Measurements from ENCODE around the gene C1QL3. TPM values are rescaled to one million over a fixed set of nuclear protein-coding genes. Genes with fewer than 3 reads are reported as not detected.

The C1QL3 gene
- total RNA-seq, result under 1 TPM in 1 of 2 donors, not detected in 1; 0.38 TPM

DNA sequence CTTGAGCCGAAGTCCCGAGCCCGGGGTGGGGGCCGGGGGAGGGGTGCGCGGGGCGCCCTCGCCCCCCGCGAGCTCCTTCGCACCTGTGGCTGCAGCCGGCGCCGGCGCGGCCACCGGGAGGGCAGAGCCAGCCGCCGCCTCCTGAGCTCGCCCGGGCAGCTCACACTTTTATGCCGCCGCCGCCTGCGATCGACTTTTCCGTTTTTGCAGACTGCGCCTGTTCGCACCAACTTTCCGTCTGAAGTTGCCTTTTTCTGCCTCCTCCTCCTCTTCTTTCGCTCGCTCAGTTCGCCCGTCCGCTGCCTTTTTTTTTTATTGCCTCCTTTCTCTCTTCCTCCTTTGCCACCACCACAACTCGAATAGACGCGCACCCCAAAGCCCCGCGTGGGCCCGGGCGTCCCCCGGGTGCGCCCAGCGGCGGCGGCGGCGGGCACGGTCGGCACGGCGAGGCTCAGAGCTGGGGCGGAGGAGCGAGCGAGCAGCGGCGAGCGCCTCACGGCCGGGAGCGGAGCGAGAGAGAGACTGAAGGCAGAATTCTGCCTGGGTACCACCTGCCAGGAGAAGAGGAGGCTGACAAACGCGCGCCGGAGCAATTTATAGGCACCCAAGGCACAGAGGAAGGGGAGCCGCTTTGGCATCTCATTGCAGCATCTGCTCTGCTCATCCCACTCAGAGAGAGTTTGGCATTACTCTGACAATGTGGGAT lies at the start of gene C1QL3:
Gene C1QL3, minus strand, starts transcription at position 569 of the 706 bp plus-strand sequence. CDS start 814 bp downstream, outside the sequence.
- H3K36me3 Mint-ChIP-seq, result no peaks in the 10 kb centered on the region
- H3K27me3 Mint-ChIP-seq, result peaks cover 26 to 32% of the 10 kb centered on the region in 2 donors
- ATAC-seq (peak; percentile 51 to 66), DNase-seq (ENCODE audit: low spot score) (no peak)
- H3K4me1 Mint-ChIP-seq (ENCODE audit: low read depth in 2 of 2), result peaks cover 5 to 12% of the 10 kb centered on the region in 2 donors
- H3K4me3 Mint-ChIP-seq, result peak within 1 kb of the TSS; percentile 93
- no peaks in the 10 kb centered on the region for H3K9me3 Mint-ChIP-seq
- no peak within 1 kb of the TSS for H3K27ac Mint-ChIP-seq

DNA sequence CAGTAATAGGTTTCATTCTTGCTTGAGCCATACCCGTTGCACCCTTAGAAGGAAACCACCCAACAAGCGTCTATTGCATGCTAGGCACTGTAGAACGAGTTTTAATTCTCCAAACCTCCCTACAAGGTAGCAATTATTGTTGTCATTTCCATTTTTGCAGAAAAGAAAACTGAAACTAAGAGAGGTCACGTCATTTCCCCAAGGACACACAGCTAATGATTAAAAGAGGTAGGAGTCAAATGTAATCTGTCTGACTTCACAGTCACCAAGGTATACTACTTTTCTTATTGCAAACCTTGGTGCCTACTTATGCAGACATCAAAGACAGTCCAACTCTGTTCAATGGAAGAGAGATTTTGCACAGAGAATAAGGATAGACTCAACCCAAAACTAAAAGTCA lies 49.1 kb upstream of the C1QL3 start:
- peaks cover 25 to 30% of the 10 kb centered on the region in 2 donors for H3K27me3 Mint-ChIP-seq
- no peak for DNase-seq (ENCODE audit: low spot score)
- no peak overlapping the region for H3K27ac Mint-ChIP-seq
- ATAC-seq, result peak in 1 of 2 donors; percentile 44
- H3K9me3 Mint-ChIP-seq, result no peaks in the 10 kb centered on the region
- no peaks in the 10 kb centered on the region for H3K36me3 Mint-ChIP-seq
- H3K4me3 Mint-ChIP-seq, result no peak overlapping the region
- H3K4me1 Mint-ChIP-seq (ENCODE audit: low read depth in 2 of 2), result peaks cover 9 to 15% of the 10 kb centered on the region in 2 donors

DNA sequence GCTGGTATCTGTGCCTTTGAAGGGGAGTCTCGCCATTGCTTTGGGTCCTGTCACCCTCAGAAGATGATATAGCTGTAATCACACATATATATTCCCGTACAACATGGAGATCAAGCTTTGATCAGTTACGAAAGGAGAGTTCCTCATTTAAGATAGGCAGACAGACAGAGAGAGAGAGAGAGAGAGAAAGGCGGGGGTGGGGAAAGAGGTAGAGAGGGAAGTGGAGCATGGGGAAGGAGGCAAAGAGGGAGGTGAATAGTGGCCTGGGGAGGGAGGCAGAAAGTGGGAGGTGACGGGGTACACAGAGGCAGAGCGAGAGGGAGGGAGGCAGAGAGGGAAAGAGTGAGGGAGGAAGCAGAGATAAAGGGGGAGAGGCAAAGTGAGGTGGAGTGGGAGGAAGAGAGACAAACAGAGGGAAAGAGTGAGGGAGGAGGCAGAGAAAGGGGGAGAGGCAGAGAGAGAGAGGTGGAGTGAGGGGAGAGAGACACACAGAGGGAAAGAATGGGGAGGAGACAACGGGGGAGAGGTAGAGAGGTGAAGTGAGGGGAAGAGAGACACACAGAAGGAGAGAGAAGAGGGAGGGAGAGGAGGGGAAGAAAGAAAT lies 44.6 kb upstream of the C1QL3 start:
- DNase-seq (ENCODE audit: low spot score), result no peak
- Mint-ChIP-seq H3K27me3 (peaks cover 18 to 19% of the 10 kb centered on the region in 2 donors), H3K9me3 (no peaks in the 10 kb centered on the region), H3K4me1 (ENCODE audit: low read depth in 2 of 2) (peaks cover 9 to 15% of the 10 kb centered on the region in 2 donors), H3K4me3 (peak overlapping the region; percentile 48), H3K27ac (no peak overlapping the region), H3K36me3 (no peaks in the 10 kb centered on the region)
- no peak for ATAC-seq

DNA sequence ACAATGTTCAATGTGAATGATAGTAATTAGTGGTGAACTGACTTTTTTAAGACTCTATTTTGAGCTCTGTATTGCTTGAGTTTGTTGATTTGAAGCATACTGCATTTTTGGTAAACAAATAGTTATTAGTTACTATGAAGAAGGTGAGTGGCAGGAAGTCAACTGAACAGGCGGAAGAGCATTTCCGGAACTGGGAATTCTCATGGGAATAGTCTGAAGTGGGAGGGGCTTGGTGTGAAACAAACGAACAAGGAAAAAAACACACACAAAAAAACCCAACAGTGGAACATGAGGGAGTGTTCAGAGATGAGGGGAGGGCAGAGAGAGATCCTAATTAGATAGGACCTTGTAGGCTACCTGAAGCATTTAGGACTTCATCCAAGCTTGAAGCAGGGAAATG lies 43.9 kb upstream of the C1QL3 start:
- H3K9me3 Mint-ChIP-seq, result no peaks in the 10 kb centered on the region
- H3K27ac Mint-ChIP-seq, result no peak overlapping the region
- no peak for DNase-seq (ENCODE audit: low spot score)
- H3K4me3 Mint-ChIP-seq, result no peak overlapping the region
- no peak for ATAC-seq
- H3K4me1 Mint-ChIP-seq (ENCODE audit: low read depth in 2 of 2), result peaks cover 9 to 11% of the 10 kb centered on the region in 2 donors
- H3K36me3 Mint-ChIP-seq, result no peaks in the 10 kb centered on the region
- H3K27me3 Mint-ChIP-seq, result peaks cover 18 to 21% of the 10 kb centered on the region in 2 donors

DNA sequence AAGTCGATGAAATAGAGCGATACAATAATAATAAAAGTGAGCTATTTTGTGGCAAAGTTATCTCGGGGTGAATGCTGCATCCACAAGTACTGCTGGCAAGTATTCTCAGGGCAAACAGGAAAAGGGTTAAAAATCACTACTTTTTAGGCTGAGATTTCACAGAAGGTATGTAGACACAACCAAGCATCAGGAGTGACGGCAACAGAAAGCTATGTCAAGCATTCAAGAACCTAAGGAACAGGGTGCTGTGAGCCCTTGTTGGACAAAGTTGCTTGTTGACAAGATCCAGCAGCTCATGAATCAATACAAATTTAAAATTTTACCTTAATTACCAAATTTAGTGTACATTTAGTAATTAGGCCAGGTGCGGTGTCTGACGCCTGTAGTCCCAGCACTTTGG lies 41.2 kb upstream of the C1QL3 start:
- H3K4me3 Mint-ChIP-seq, result no peak overlapping the region
- DNase-seq (ENCODE audit: low spot score) (no peak), ATAC-seq (no peak)
- H3K27ac Mint-ChIP-seq, result no peak overlapping the region
- no peaks in the 10 kb centered on the region for H3K36me3 Mint-ChIP-seq
- peaks cover 9% of the 10 kb centered on the region in 2 donors for H3K4me1 Mint-ChIP-seq (ENCODE audit: low read depth in 2 of 2)
- no peaks in the 10 kb centered on the region for H3K9me3 Mint-ChIP-seq
- H3K27me3 Mint-ChIP-seq, result peaks cover 15 to 38% of the 10 kb centered on the region in 2 donors

DNA sequence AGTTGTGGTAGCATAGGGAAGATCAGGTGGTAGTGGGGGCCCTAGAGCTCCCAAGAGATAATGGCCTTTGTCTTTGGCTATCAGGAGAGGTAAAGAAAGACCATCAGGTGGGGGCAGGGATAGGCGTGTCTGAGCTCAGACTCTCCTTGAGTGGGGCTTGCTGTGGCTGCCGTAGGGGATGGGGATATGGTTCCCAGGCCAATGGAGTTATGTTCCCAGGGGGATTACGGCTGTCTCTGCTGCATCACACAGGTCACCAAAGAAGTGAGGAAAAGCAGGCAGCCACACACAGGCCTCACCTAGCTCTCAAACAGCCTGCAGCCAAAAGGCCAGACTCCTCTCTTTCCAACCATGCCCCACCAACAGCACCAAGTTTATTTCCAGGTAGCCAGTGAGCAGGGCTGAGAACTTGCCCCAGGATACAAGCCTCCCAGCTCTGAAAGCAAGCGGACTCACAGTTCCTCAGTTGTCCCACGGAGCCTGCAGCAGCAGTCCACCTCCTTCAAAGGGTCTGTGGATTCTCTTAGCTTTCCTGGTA lies 37.6 kb upstream of the C1QL3 start:
- no peaks in the 10 kb centered on the region for H3K4me1 Mint-ChIP-seq (ENCODE audit: low read depth in 2 of 2)
- no peak overlapping the region for H3K4me3 Mint-ChIP-seq
- H3K27ac Mint-ChIP-seq, result no peak overlapping the region
- peaks cover 15 to 52% of the 10 kb centered on the region in 2 donors for H3K27me3 Mint-ChIP-seq
- no peaks in the 10 kb centered on the region for H3K36me3 Mint-ChIP-seq
- no peaks in the 10 kb centered on the region for H3K9me3 Mint-ChIP-seq
- no peak for ATAC-seq
- no peak for DNase-seq (ENCODE audit: low spot score)

DNA sequence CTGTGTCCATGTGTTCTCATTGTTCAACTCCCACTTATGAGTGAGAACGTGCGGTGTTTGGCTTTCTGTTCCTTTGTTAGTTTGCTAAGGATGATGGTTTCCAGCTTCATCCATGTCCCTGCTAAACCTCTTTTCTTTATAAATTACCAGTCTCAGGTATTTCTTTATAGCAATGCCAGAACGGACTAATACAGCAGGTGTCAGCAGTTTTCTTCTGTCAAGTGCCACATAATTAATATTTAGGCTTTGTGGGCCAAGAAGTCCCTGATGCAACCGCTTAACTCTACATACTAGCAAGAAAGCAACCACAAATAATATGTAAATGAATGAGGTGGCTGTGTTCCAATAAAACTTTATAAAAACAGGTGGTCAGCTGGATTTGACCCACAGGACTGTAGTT lies 26.3 kb upstream of the C1QL3 start:
- no peak for ATAC-seq
- no peak overlapping the region for H3K27ac Mint-ChIP-seq
- no peaks in the 10 kb centered on the region for H3K36me3 Mint-ChIP-seq
- H3K27me3 Mint-ChIP-seq, result peaks cover 17 to 18% of the 10 kb centered on the region in 2 donors
- peaks cover 6 to 8% of the 10 kb centered on the region in 2 donors for H3K4me1 Mint-ChIP-seq (ENCODE audit: low read depth in 2 of 2)
- no peak overlapping the region for H3K4me3 Mint-ChIP-seq
- H3K9me3 Mint-ChIP-seq, result no peaks in the 10 kb centered on the region
- DNase-seq (ENCODE audit: low spot score), result no peak

DNA sequence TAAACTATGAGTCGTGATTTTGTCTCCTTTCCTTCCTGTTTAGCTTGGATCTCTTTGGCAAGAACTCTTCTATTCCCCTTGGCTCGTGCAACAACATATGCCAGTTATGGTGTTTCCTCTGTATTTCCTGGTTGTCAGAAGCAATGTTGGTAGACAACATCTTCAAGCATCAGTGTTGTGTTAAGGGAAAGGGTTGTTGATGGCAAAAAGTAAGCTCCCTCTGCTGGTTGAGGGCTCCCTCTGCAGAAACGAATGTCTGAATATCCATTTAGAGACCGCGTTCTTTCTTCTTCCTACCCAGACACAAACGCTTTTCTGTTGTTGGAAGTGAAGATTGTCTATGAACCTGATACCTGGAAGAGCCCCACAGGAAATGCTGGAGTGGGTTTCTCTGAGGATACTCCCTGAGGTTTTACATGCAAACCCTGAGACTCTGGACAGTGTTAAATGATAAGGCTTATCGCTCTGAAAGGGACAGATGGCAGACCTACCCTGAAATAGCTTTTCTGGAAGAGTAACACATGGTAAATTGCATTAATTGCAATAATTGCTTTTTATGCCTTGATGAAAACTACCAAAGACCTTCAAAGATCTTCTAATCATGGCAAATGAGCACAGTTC lies 23.5 kb upstream of the C1QL3 start:
- no peak for DNase-seq (ENCODE audit: low spot score)
- H3K4me1 Mint-ChIP-seq (ENCODE audit: low read depth in 2 of 2), result peaks cover 6 to 8% of the 10 kb centered on the region in 2 donors
- no peaks in the 10 kb centered on the region for H3K36me3 Mint-ChIP-seq
- H3K27me3 Mint-ChIP-seq, result peaks cover 22 to 23% of the 10 kb centered on the region in 2 donors
- no peaks in the 10 kb centered on the region for H3K9me3 Mint-ChIP-seq
- ATAC-seq, result no peak
- H3K4me3 Mint-ChIP-seq, result no peak overlapping the region
- H3K27ac Mint-ChIP-seq, result no peak overlapping the region

DNA sequence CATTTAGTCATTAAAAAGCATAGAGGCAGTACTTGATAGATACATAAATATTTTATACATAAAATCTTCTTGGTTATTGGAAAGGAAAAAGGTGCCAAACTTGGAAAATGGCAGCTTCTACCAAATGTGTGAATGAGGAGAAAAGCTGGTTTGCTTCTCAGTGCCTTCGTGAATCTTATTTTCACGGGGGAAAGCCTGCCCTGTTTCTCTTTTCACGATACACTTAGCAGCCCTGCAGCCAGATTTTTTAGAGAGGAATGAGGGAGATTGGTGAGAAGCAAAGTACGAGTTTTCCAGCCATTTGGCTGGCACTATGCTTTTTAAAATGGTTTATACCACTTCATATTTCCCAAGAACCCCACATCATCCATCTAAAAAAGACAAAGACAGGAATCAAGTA lies 22.9 kb upstream of the C1QL3 start:
- DNase-seq (ENCODE audit: low spot score) (no peak), ATAC-seq (no peak)
- Mint-ChIP-seq H3K4me1 (ENCODE audit: low read depth in 2 of 2) (peaks cover 6 to 8% of the 10 kb centered on the region in 2 donors), H3K36me3 (no peaks in the 10 kb centered on the region), H3K27ac (no peak overlapping the region), H3K27me3 (peaks cover 28% of the 10 kb centered on the region in 2 donors), H3K4me3 (no peak overlapping the region), H3K9me3 (no peaks in the 10 kb centered on the region)

DNA sequence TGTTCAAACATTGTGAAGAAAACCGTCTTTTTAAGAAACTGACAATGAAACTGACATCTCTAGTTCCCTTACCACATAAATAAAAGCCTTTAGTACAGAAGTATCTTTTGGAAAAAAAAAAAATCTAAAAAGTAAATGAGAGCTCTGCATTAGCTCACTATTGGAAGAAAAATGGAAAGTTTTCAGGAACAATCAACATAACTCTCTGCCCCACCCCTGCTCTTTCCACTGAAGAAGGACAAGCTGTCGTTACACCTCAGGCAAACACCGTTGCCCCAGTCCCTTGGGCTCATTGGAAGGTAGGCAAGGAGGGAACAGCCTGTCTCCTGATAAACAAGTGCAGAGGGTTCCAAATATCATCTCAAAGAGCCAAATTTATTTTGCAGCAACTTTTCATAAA lies 22.4 kb upstream of the C1QL3 start:
- Mint-ChIP-seq H3K27me3 (peaks cover 29 to 30% of the 10 kb centered on the region in 2 donors), H3K4me1 (ENCODE audit: low read depth in 2 of 2) (peaks cover 6 to 8% of the 10 kb centered on the region in 2 donors), H3K27ac (no peak overlapping the region), H3K9me3 (no peaks in the 10 kb centered on the region), H3K36me3 (no peaks in the 10 kb centered on the region), H3K4me3 (no peak overlapping the region)
- no peak for ATAC-seq
- DNase-seq (ENCODE audit: low spot score), result no peak

DNA sequence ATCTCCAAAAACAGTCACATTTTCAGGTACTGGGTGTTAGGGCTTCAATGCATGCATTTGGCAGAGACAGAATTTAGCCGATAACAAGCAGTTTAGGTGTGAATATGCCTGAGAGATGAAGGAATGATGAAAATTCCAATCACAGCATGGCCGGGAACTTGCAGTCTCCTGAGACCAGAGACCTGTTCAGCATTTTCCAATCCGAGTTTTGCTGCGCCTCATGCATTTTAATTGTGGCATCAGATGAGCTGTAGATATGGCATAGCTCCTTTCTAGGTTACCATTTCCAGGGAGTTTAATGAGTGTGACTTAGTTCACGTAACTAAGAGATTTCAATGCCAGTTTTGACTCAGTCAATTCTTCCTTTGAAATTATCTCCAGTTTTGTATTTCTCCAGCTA lies 14.5 kb upstream of the C1QL3 start:
- no peaks in the 10 kb centered on the region for H3K4me1 Mint-ChIP-seq (ENCODE audit: low read depth in 2 of 2)

DNA sequence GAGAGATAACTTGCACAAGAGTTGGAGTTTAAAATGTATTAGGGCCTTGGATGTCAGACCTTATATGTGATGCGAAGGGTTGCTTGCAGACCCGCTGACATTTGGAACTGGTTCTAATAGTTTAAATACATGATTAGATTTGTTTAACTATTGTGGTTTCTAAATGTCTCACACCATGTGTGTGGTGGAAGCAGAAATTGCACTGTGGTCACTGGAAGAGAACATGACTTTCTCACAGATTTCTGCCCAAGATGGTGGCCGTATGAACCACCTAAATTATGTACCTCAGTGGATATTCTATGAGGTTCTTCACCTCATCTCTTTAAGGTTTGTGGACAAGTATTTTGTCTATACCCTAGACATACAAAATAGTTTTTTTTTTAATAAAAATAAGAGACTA lies 8.2 kb upstream of the C1QL3 start:
- ATAC-seq (no peak), DNase-seq (ENCODE audit: low spot score) (no peak)
- H3K9me3 Mint-ChIP-seq, result no peaks in the 10 kb centered on the region
- H3K36me3 Mint-ChIP-seq, result peaks cover 9% of the 10 kb centered on the region
- peaks cover 36 to 47% of the 10 kb centered on the region in 2 donors for H3K27me3 Mint-ChIP-seq
- no peak overlapping the region for H3K27ac Mint-ChIP-seq
- H3K4me1 Mint-ChIP-seq (ENCODE audit: low read depth in 2 of 2), result peaks cover 11 to 13% of the 10 kb centered on the region in 2 donors
- H3K4me3 Mint-ChIP-seq, result no peak overlapping the region

More for the DNA sequence above, 14.5 kb upstream of the C1QL3 start:
- peaks cover 21 to 22% of the 10 kb centered on the region in 2 donors for H3K27me3 Mint-ChIP-seq
- H3K36me3 Mint-ChIP-seq, result peaks cover 4% of the 10 kb centered on the region
- no peak overlapping the region for H3K4me3 Mint-ChIP-seq
- ATAC-seq, result no peak
- DNase-seq (ENCODE audit: low spot score), result no peak
- no peaks in the 10 kb centered on the region for H3K9me3 Mint-ChIP-seq
- no peak overlapping the region for H3K27ac Mint-ChIP-seq

DNA sequence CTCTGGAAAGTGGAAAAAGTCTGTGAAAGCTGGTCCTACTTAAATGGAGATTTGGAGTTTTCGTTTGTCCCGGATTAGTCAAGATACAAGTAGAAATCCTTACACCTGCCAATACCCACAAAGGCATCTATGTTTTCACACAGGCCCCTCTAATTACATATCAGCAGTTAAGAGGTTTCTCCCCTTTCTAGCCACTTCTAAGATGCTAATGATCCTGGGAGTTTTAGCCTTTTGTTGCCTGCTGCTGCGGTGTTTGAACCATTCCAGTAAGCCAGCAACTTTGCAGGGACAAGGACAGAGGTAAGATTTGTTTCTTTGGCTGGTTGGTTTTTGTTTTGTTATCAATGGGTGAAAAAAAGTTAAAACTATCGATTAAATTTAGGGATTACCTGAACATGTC lies 5.8 kb upstream of the C1QL3 start:
- H3K9me3 Mint-ChIP-seq, result no peaks in the 10 kb centered on the region
- no peak overlapping the region for H3K27ac Mint-ChIP-seq
- no peak overlapping the region for H3K4me3 Mint-ChIP-seq
- peaks cover 9% of the 10 kb centered on the region for H3K36me3 Mint-ChIP-seq
- H3K4me1 Mint-ChIP-seq (ENCODE audit: low read depth in 2 of 2), result peaks cover 11 to 13% of the 10 kb centered on the region in 2 donors
- ATAC-seq, result no peak
- DNase-seq (ENCODE audit: low spot score), result no peak
- H3K27me3 Mint-ChIP-seq, result peaks cover 46 to 62% of the 10 kb centered on the region in 2 donors

DNA sequence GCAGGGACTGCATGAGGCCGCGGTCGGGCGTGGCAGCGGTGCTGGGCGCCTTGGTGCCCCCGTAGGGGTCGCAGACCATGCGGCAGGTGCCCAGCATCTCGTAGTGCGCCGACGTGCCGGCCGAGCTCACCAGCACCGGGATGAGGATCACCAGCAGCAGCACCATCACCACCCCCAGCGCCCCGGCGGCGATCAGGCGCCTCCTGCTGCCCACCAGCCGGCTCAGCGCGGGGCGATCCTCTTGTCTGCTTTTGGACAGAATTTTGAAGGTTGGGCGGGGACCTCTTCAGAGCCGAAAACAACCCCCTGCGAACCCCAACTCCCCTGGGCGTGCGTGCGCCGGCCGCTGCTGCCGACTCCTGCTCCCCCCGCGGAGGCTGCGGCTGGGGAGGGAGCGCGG lies 779 bp downstream of the C1QL3 start:
- no peak overlapping the region for H3K27ac Mint-ChIP-seq
- H3K27me3 Mint-ChIP-seq, result peaks cover 24 to 29% of the 10 kb centered on the region in 2 donors
- H3K4me1 Mint-ChIP-seq (ENCODE audit: low read depth in 2 of 2), result peaks cover 5 to 12% of the 10 kb centered on the region in 2 donors
- DNase-seq (ENCODE audit: low spot score) (no peak), ATAC-seq (peak; percentile 70 to 80)
- H3K9me3 Mint-ChIP-seq, result no peaks in the 10 kb centered on the region
- H3K4me3 Mint-ChIP-seq, result peak overlapping the region; percentile 93
- H3K36me3 Mint-ChIP-seq, result no peaks in the 10 kb centered on the region

All from natural killer cell treated with Interleukin-12 subunit alpha and Interleukin-12 subunit beta and Interleukin-15 and Interleukin-18, amount 100 ng/mL, for 72 hours (primary cell).